ENCODE results near the gene P3H3. TPM values are rescaled to one million over a fixed set of nuclear protein-coding genes. Genes with fewer than 3 reads are reported as not detected.

The P3H3 gene
- total RNA-seq, 1 donor from 2014 or later, result 52.7 TPM

GRCh38 chr12:6842075-6842474 lies 13.9 kb downstream of the P3H3 start:
- Mint-ChIP-seq H3K4me1 (no peaks in the 10 kb centered on the region), H3K36me3 (ENCODE audit: low read depth) (peaks cover 14% of the 10 kb centered on the region), H3K27me3 (ENCODE audit: low read depth) (no peaks in the 10 kb centered on the region), H3K9me3 (no peaks in the 10 kb centered on the region), H3K4me3 (peak overlapping the region; percentile 19), H3K27ac (ENCODE audit: unreplicated experiment) (no peak overlapping the region)
- DNase-seq (ENCODE audit: low read depth, low spot score), result no peak
- no peak for TF ChIP-seq CTCF (conservative IDR thresholded peaks at IDR 0.05)

- H3K27ac Mint-ChIP-seq (ENCODE audit: unreplicated experiment), result no peak overlapping the region
- DNase-seq (ENCODE audit: low read depth, low spot score), result no peak
- peak; percentile 29 for TF ChIP-seq CTCF (conservative IDR thresholded peaks at IDR 0.05)
- no peaks in the 10 kb centered on the region for H3K4me1 Mint-ChIP-seq
- H3K4me3 Mint-ChIP-seq, result peak overlapping the region; percentile 57
- H3K27me3 Mint-ChIP-seq (ENCODE audit: low read depth), result no peaks in the 10 kb centered on the region
- H3K9me3 Mint-ChIP-seq, result no peaks in the 10 kb centered on the region
- H3K36me3 Mint-ChIP-seq (ENCODE audit: low read depth), result peaks cover 14% of the 10 kb centered on the region
Observed at GRCh38 chr12:6843118-6843902, 15.1 kb downstream of the P3H3 start.

GRCh38 chr12:6845395-6845794 lies 17.2 kb downstream of the P3H3 start:
- H3K27me3 Mint-ChIP-seq (ENCODE audit: low read depth), result no peaks in the 10 kb centered on the region
- peaks cover 14% of the 10 kb centered on the region for H3K4me1 Mint-ChIP-seq
- no peaks in the 10 kb centered on the region for H3K9me3 Mint-ChIP-seq
- H3K36me3 Mint-ChIP-seq (ENCODE audit: low read depth), result peaks cover 17% of the 10 kb centered on the region
- no peak for DNase-seq (ENCODE audit: low read depth, low spot score)
- peak overlapping the region; percentile 72 for H3K27ac Mint-ChIP-seq (ENCODE audit: unreplicated experiment)
- no peak for TF ChIP-seq CTCF (conservative IDR thresholded peaks at IDR 0.05)
- peak overlapping the region; percentile 28 for H3K4me3 Mint-ChIP-seq

- H3K4me1 Mint-ChIP-seq, result peaks cover 23% of the 10 kb centered on the region
- H3K36me3 Mint-ChIP-seq (ENCODE audit: low read depth), result peaks cover 19% of the 10 kb centered on the region
- no peaks in the 10 kb centered on the region for H3K9me3 Mint-ChIP-seq
- no peak for DNase-seq (ENCODE audit: low read depth, low spot score)
- no peaks in the 10 kb centered on the region for H3K27me3 Mint-ChIP-seq (ENCODE audit: low read depth)
- peak overlapping the region; percentile 8 for H3K4me3 Mint-ChIP-seq
- H3K27ac Mint-ChIP-seq (ENCODE audit: unreplicated experiment), result no peak overlapping the region
- no peak for TF ChIP-seq CTCF (conservative IDR thresholded peaks at IDR 0.05)
Observed at GRCh38 chr12:6846316-6846869, 18.2 kb downstream of the P3H3 start.

- TF ChIP-seq CTCF (conservative IDR thresholded peaks at IDR 0.05), result no peak
- DNase-seq (ENCODE audit: low read depth, low spot score), result no peak
- H3K36me3 Mint-ChIP-seq (ENCODE audit: low read depth), result peaks cover 19% of the 10 kb centered on the region
- H3K4me3 Mint-ChIP-seq, result peak overlapping the region; percentile 52
- H3K4me1 Mint-ChIP-seq, result peaks cover 26% of the 10 kb centered on the region
- H3K27ac Mint-ChIP-seq (ENCODE audit: unreplicated experiment), result no peak overlapping the region
- H3K27me3 Mint-ChIP-seq (ENCODE audit: low read depth), result peaks cover 2% of the 10 kb centered on the region
- no peaks in the 10 kb centered on the region for H3K9me3 Mint-ChIP-seq
Observed at GRCh38 chr12:6847676-6848075, 19.5 kb downstream of the P3H3 start.

Data from neural crest cell (in vitro differentiated cells).